Retinal pigment epithelial cell (primary cell): ENCODE data around the gene GNRH2.

Source experiments
- DNase-seq: peaks from one replicate; pipeline ENCODE4 v3.0.0-alpha.2; 2010; ENCODE audit warnings: low read depth
- H3K4me3 ChIP-seq: 2 replicates; pipeline ENCODE4 v1.5.1; 2011; ENCODE audit warnings: mild to moderate bottlenecking, low read length, control low read depth, moderate library complexity
- CTCF ChIP-seq: conservative IDR thresholded peaks from 2 replicates; pipeline ENCODE4 v1.5.1; 2011; ENCODE audit warnings: low read depth, low read length, control low read depth, inconsistent platforms

Gene GNRH2

GRCh38 chr20:3027987-3028386 lies 15.4 kb upstream of the GNRH2 start:
- no peak for DNase-seq
- TF ChIP-seq CTCF, result no peak
- no peak overlapping the region for H3K4me3 ChIP-seq

- H3K4me3 ChIP-seq, result no peak overlapping the region
- no peak for TF ChIP-seq CTCF
- DNase-seq, result no peak
These were observed 11.8 kb upstream of the GNRH2 start for GRCh38 chr20:3031524-3032147.

GRCh38 chr20:3032624-3033023 lies 10.8 kb upstream of the GNRH2 start:
- no peak overlapping the region for H3K4me3 ChIP-seq
- no peak for TF ChIP-seq CTCF
- no peak for DNase-seq

- TF ChIP-seq CTCF, result no peak
- H3K4me3 ChIP-seq, result no peak overlapping the region
- DNase-seq, result no peak
These were observed 5.8 kb upstream of the GNRH2 start for GRCh38 chr20:3037654-3038053.

- DNase-seq, result no peak
- no peak for TF ChIP-seq CTCF
- H3K4me3 ChIP-seq, result no peak overlapping the region
These were observed 5.0 kb upstream of the GNRH2 start for GRCh38 chr20:3038454-3038853.

- H3K4me3 ChIP-seq, result no peak overlapping the region
- no peak for DNase-seq
- TF ChIP-seq CTCF, result no peak
These were observed 4.0 kb upstream of the GNRH2 start for GRCh38 chr20:3039426-3039825.

- DNase-seq, result no peak
- H3K4me3 ChIP-seq, result no peak overlapping the region
- no peak for TF ChIP-seq CTCF
These were observed 3.3 kb upstream of the GNRH2 start for GRCh38 chr20:3040086-3040485.
